Measurements from ENCODE around the gene NRXN2.

The NRXN2 gene

DNA sequence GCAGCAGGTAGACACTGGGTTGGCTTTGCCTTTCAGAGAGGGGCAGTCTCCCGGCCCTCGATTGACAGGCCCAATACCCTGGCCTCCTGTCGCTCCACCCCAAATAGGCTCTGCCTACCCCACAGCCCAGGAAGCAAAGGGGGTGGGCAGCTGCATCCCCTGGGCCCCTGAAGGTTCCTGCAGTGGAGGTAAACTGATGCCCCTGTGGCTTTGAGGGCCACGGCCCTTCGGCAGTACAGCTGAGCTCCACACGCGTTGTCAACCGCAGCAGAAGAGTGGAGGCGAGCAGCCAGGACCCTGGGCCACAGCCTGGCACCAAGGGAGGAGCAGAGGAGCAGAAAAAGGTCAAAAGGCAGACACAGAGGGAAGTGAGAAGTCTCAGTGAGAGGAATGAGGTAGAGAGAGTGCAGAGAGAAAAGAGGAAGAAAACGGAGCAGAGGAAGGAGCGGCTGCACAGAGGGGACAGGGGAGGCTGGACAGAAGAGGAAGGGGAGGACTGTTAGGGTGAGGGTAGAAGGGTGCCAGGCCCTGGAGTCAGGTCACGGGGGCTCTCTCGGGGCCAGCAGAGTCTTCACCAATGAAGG, 67.9 kb downstream of the NRXN2 start:
- Histone ChIP-seq H3K9me3 (ENCODE audit: control insufficient read depth in 2 of 2, low read length in 2 of 2) (no peaks in the 10 kb centered on the region), H3K27me3 (ENCODE audit: control insufficient read depth in 1 of 2, insufficient read depth in 2 of 2, low read length in 2 of 2) (peaks cover 0 to 5% of the 10 kb centered on the region in 2 donors), H3K36me3 (ENCODE audit: control insufficient read depth in 2 of 2, insufficient read depth in 2 of 2, low read length in 2 of 2) (no peaks in the 10 kb centered on the region), H3K27ac (ENCODE audit: low read length) (no peak overlapping the region), H3K4me1 (ENCODE audit: control insufficient read depth, insufficient read depth, low read length) (peaks cover 4% of the 10 kb centered on the region), H3K4me3 (ENCODE audit: low read length in 2 of 2) (no peak overlapping the region), H3K9ac (ENCODE audit: low read length in 2 of 2) (no peak overlapping the region)

DNA sequence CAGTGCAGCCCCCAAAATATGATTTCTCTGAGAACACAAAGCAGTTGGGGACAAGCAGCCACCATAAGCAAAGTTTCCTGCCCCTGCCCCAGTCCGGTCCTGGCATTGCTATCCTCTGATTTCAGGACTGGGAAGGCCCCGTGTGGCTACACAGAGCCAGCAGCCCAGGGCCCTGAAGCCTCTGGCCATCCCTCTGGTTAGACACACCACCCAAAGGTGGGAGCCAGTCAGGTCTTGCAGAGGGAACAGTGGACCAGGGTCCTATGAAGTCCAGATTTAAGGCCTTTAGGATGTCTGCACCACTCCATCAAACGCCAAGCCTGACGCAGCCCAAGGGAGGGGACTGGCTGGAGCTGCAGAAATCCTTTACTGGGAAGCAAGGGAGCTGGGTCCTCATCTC, 68.6 kb downstream of the NRXN2 start:
- Histone ChIP-seq H3K9me3 (ENCODE audit: control insufficient read depth in 2 of 2, low read length in 2 of 2) (no peaks in the 10 kb centered on the region), H3K4me3 (ENCODE audit: low read length in 2 of 2) (no peak overlapping the region), H3K9ac (ENCODE audit: low read length in 2 of 2) (no peak overlapping the region), H3K27me3 (ENCODE audit: control insufficient read depth in 1 of 2, insufficient read depth in 2 of 2, low read length in 2 of 2) (peaks cover 0 to 6% of the 10 kb centered on the region in 2 donors), H3K27ac (ENCODE audit: low read length) (no peak overlapping the region), H3K36me3 (ENCODE audit: control insufficient read depth in 2 of 2, insufficient read depth in 2 of 2, low read length in 2 of 2) (no peaks in the 10 kb centered on the region), H3K4me1 (ENCODE audit: control insufficient read depth, insufficient read depth, low read length) (peaks cover 4% of the 10 kb centered on the region)

DNA sequence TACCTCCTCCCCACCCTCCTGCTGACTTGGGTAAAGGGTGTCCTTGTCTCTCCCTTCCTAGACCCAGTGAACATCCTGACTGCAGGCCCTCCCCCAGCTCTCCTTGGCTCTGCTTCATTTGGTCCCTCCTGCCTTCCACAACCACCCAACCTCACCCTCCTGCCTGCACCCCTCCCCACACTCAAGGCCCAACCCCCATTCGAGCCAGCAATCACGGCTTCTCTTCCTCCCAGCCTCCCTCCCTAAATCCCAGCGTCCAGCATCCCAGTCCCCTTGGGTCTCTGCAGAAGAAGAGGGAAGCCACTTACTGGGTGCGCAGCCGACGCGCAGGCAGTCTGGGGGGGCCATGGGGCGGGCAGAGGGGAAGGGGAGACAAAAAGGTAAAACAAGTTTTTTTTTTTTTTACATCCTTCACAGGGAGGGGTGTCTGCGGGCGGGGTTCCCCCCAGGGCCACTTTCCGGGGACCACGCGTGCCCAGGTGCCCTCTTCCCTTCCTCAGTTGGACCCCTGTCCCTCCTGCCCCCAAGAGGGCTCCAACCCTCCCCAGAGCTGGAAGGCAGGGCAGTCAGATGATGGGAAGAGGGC, 69.5 kb downstream of the NRXN2 start:
- Histone ChIP-seq H3K36me3 (ENCODE audit: control insufficient read depth in 2 of 2, insufficient read depth in 2 of 2, low read length in 2 of 2) (no peaks in the 10 kb centered on the region), H3K4me3 (ENCODE audit: low read length in 2 of 2) (no peak overlapping the region), H3K4me1 (ENCODE audit: control insufficient read depth, insufficient read depth, low read length) (peaks cover 4% of the 10 kb centered on the region), H3K27ac (ENCODE audit: low read length) (no peak overlapping the region), H3K27me3 (ENCODE audit: control insufficient read depth in 1 of 2, insufficient read depth in 2 of 2, low read length in 2 of 2) (peaks cover 0 to 6% of the 10 kb centered on the region in 2 donors), H3K9me3 (ENCODE audit: control insufficient read depth in 2 of 2, low read length in 2 of 2) (no peaks in the 10 kb centered on the region), H3K9ac (ENCODE audit: low read length in 2 of 2) (no peak overlapping the region)

DNA sequence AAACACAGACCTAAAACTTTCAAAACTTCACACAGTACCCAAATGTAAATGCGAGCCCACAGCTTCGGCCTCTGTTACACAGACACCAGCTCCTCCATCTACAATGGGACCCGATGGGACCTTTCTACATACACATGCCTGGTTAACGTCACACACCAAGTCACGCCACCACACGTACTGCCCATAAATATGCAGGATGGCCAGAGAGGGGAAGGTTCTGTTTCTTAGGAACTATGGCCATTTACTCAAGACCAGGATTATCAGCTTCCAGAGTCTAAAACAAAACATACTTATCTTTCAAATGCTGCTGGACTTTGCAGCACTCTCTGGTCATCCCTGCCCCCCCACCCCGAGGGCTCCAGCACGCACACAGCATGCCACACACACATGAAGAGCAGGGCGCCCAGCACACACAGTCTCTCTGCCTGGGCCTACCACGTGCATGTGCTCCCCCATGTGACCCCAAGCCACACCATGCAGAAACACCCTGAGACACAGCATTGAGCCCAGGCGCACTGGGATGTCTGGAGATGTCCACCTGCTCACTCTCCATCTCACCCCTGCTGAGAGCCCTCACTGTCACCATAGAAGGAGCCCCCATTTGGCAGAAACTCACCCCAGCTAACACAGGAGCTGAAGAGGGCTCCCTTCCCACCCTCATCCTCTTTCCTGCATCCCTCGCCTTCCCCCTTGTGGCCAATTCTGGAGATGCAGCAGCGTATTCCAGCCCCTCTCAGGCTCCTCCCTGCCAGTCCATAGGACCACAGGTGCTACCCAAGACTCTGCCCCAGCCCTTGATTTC, 70.2 kb downstream of the NRXN2 start:
- peaks cover 0 to 6% of the 10 kb centered on the region in 2 donors for H3K27me3 ChIP-seq (ENCODE audit: control insufficient read depth in 1 of 2, insufficient read depth in 2 of 2, low read length in 2 of 2)
- H3K9me3 ChIP-seq (ENCODE audit: control insufficient read depth in 2 of 2, low read length in 2 of 2) = no peaks in the 10 kb centered on the region
- H3K27ac ChIP-seq (ENCODE audit: low read length) = no peak overlapping the region
- H3K4me3 ChIP-seq (ENCODE audit: low read length in 2 of 2) = no peak overlapping the region
- peaks cover 8% of the 10 kb centered on the region for H3K4me1 ChIP-seq (ENCODE audit: control insufficient read depth, insufficient read depth, low read length)
- H3K36me3 ChIP-seq (ENCODE audit: control insufficient read depth in 2 of 2, insufficient read depth in 2 of 2, low read length in 2 of 2) = no peaks in the 10 kb centered on the region
- peak overlapping the region in 1 of 2 donors; percentile 13 for H3K9ac ChIP-seq (ENCODE audit: low read length in 2 of 2)

DNA sequence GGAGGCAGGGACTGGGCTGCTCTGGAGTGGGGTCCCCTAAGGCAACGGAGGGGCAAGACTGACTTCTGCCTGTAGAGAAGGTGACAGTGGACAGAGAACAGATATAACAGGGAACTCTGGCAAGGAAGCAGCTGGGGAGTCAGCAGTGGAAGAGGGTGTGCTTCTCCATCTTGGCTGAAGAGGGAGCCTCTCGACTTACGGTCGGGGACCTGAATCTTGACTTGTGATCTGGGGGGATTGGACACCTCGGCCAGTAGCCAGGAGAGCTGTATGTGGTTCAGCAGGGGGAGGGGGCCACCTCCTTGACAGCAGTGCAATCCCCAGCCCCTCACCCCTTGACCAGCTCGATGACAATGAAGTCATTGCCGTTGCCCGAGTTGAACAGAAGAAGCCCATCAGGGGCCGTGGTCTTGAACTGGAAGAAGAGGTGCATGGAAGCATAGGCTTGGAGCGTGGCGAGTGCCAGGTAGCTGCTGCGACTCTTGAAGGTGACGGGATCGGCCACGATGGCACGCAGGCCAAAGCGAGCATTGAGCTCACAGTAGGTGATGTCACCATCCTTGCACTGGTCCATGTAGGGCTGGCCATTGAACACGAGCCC, 72.0 kb downstream of the NRXN2 start:
- peaks cover 14% of the 10 kb centered on the region for H3K4me1 ChIP-seq (ENCODE audit: control insufficient read depth, insufficient read depth, low read length)
- H3K9ac ChIP-seq (ENCODE audit: low read length in 2 of 2) = no peak overlapping the region
- H3K27me3 ChIP-seq (ENCODE audit: control insufficient read depth in 1 of 2, insufficient read depth in 2 of 2, low read length in 2 of 2) = peaks cover 3 to 9% of the 10 kb centered on the region in 2 donors
- H3K36me3 ChIP-seq (ENCODE audit: control insufficient read depth in 2 of 2, insufficient read depth in 2 of 2, low read length in 2 of 2) = no peaks in the 10 kb centered on the region
- H3K27ac ChIP-seq (ENCODE audit: low read length) = no peak overlapping the region
- H3K4me3 ChIP-seq (ENCODE audit: low read length in 2 of 2) = no peak overlapping the region
- H3K9me3 ChIP-seq (ENCODE audit: control insufficient read depth in 2 of 2, low read length in 2 of 2) = no peaks in the 10 kb centered on the region

DNA sequence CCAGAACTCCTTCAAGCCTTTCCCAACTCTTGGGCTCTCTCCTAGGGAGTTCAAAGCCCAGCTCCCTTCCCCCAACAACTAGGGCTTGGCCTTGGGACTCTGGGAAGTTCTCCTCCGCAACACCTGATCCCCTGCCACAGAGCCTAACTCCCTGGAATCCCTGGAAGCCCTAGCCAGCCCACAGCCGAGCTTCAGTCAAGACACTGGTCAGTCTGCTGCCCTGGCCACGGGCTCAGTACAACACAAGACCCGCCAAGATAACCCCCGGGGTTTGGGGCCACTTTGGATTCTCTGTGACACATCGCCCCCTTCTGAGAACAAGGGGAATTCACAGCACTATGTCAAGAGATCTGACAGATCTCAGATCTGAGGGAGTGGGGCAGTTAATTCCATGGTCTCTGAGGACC, 73.7 kb downstream of the NRXN2 start:
- no peak overlapping the region for H3K27ac ChIP-seq (ENCODE audit: low read length)
- no peaks in the 10 kb centered on the region for H3K36me3 ChIP-seq (ENCODE audit: control insufficient read depth in 2 of 2, insufficient read depth in 2 of 2, low read length in 2 of 2)
- peaks cover 6 to 11% of the 10 kb centered on the region in 2 donors for H3K27me3 ChIP-seq (ENCODE audit: control insufficient read depth in 1 of 2, insufficient read depth in 2 of 2, low read length in 2 of 2)
- no peak overlapping the region for H3K9ac ChIP-seq (ENCODE audit: low read length in 2 of 2)
- no peak overlapping the region for H3K4me3 ChIP-seq (ENCODE audit: low read length in 2 of 2)
- H3K4me1 ChIP-seq (ENCODE audit: control insufficient read depth, insufficient read depth, low read length) = peaks cover 17% of the 10 kb centered on the region
- H3K9me3 ChIP-seq (ENCODE audit: control insufficient read depth in 2 of 2, low read length in 2 of 2) = no peaks in the 10 kb centered on the region

DNA sequence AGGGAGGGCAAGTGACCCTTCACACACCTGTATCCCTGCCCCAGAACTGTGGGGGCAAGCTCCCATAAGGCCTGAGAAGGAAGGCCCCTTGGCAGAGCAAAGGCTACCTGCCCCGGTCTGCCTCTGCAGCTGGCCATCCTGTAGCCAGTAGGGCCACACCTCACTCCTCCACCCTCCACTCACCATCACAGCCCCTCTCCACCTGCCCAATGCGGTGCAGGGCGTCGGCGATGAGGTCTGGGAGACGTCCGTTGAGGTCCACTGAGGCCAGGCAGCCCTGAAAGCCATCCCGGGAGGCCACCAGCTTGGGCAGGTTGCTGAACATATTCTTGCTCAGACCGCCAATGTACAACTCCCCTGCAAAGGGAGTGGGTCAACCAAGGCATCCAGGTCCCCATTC, 74.4 kb downstream of the NRXN2 start:
- peaks cover 11 to 16% of the 10 kb centered on the region in 2 donors for H3K27me3 ChIP-seq (ENCODE audit: control insufficient read depth in 1 of 2, insufficient read depth in 2 of 2, low read length in 2 of 2)
- H3K9me3 ChIP-seq (ENCODE audit: control insufficient read depth in 2 of 2, low read length in 2 of 2) = no peaks in the 10 kb centered on the region
- H3K4me1 ChIP-seq (ENCODE audit: control insufficient read depth, insufficient read depth, low read length) = peaks cover 19% of the 10 kb centered on the region
- H3K9ac ChIP-seq (ENCODE audit: low read length in 2 of 2) = no peak overlapping the region
- H3K4me3 ChIP-seq (ENCODE audit: low read length in 2 of 2) = no peak overlapping the region
- no peaks in the 10 kb centered on the region for H3K36me3 ChIP-seq (ENCODE audit: control insufficient read depth in 2 of 2, insufficient read depth in 2 of 2, low read length in 2 of 2)
- H3K27ac ChIP-seq (ENCODE audit: low read length) = no peak overlapping the region

DNA sequence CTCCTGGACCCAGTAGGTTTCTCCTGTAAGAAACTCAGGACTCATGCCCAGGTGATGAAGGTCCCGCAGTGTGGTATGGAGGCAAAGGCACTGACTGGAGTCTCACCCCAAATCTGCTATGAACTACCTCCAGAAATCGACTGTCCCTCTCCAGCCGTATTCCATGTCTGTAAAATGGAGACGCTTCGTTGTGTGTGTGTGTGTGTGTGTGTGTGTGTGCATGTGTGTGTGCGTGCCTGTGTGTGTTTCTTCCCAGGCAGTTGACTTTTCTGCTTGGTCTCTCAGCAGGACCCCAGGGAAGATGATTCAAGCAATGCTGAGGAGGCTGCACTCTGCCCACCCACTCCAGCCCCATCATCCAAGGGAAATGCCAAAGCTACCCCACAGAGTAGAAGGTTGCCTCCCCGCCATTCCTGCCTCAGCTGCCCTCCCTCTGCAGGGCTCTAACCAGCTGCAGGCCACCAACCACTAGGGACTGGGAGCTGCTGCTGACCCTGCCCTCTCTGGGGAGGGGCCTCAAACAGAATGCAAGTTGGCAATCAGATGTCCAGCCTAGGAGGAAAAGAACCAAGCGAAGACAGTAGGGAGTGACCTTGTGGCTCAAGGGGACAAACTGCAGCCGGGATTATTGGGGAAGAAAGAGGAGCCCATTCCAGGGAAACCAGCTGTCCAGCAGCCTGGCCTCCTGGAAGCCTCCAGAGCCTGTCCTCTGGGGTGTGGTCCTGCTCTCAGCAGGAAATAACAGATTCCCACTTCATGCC, 75.8 kb downstream of the NRXN2 start:
- H3K36me3 ChIP-seq (ENCODE audit: control insufficient read depth in 2 of 2, insufficient read depth in 2 of 2, low read length in 2 of 2) = no peaks in the 10 kb centered on the region
- H3K9ac ChIP-seq (ENCODE audit: low read length in 2 of 2) = no peak overlapping the region
- H3K4me1 ChIP-seq (ENCODE audit: control insufficient read depth, insufficient read depth, low read length) = peaks cover 19% of the 10 kb centered on the region
- no peak overlapping the region for H3K4me3 ChIP-seq (ENCODE audit: low read length in 2 of 2)
- H3K27ac ChIP-seq (ENCODE audit: low read length) = no peak overlapping the region
- H3K9me3 ChIP-seq (ENCODE audit: control insufficient read depth in 2 of 2, low read length in 2 of 2) = no peaks in the 10 kb centered on the region
- H3K27me3 ChIP-seq (ENCODE audit: control insufficient read depth in 1 of 2, insufficient read depth in 2 of 2, low read length in 2 of 2) = peaks cover 16 to 17% of the 10 kb centered on the region in 2 donors

DNA sequence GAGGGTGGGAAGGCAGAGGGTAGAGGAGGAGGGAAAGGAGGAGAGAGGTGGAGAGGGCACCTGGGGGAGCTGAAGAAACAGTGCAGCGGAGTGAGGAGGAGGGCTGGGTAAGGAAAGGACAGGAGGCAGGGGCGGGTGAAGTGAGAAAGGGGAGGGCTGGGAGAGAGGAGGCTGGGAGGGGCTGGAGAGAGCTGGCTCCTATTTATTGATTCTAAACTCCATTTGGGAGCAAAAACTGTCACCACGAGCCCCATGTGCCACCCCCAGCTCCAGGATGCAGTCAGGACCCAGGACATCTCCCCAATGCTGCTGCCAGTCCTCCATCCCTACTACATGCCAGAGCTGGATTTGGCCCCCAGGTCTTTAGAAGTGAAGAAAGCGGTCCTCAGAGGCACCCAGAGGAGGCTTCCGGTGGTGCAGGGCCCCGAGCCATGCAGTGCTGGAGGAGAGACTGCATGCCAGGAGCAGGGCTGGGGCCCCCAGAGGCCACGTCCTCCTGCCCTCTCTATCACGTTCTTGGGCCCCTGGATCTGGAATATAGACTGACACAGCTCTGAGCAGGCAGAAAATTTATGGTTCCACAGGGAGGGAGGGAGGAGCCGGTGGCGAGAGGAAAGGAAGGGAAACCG, 78.2 kb downstream of the NRXN2 start:
- H3K27me3 ChIP-seq (ENCODE audit: control insufficient read depth in 1 of 2, insufficient read depth in 2 of 2, low read length in 2 of 2) = peaks cover 18 to 31% of the 10 kb centered on the region in 2 donors
- no peaks in the 10 kb centered on the region for H3K36me3 ChIP-seq (ENCODE audit: control insufficient read depth in 2 of 2, insufficient read depth in 2 of 2, low read length in 2 of 2)
- no peak overlapping the region for H3K9ac ChIP-seq (ENCODE audit: low read length in 2 of 2)
- H3K9me3 ChIP-seq (ENCODE audit: control insufficient read depth in 2 of 2, low read length in 2 of 2) = no peaks in the 10 kb centered on the region
- no peak overlapping the region for H3K27ac ChIP-seq (ENCODE audit: low read length)
- H3K4me3 ChIP-seq (ENCODE audit: low read length in 2 of 2) = no peak overlapping the region
- peaks cover 21% of the 10 kb centered on the region for H3K4me1 ChIP-seq (ENCODE audit: control insufficient read depth, insufficient read depth, low read length)

Measured in stomach smooth muscle (tissue), 2 donors.